Sciatic nerve (tissue), 2 donors: ENCODE measurements around the gene PACS2. TPM values are rescaled to one million over a fixed set of nuclear protein-coding genes. Genes with fewer than 3 reads are reported as not detected.
A peak's percentile ranks its signal among the peaks of the same experiment; 100 is the strongest.

Experiments used
- ATAC-seq: fragments of 200-7000 bp; cut with Tn5 transposase; one replicate; pipeline ENCODE4 v1.9.1; 2020; ENCODE audit warnings: mild to moderate bottlenecking, moderate library complexity
- DNase-seq: peaks from one replicate; pipeline ENCODE4 v3.0.0-alpha.2; 2020; ENCODE audit warnings: low spot score
- intact Hi-C: fragments of 100-400 bp; cut with DNase I; formaldehyde crosslinking; loops from one replicate; pipeline ENCODE4 v1.14.2; 2022
- total RNA-seq: library from RNA; stranded (reverse); fragmentation: NEBNext Ultra II Directional; extraction: Animal tissue kit (Norgen Biotek cat#: 25700); gene quantifications from one replicate; pipeline ENCODE4 v1.2.1, GENCODE V29; 2021
- donor health status: DM: no; HTN: no; CAD: no.
- donor health status: DM: no; HTN: no; CAD: no.

Gene PACS2
- total RNA-seq, 1 donor from 2014 or later: 152 TPM

GRCh38 chr14:105388110-105388951, 73.8 kb downstream of the PACS2 start:
- ATAC-seq (peak; percentile 18), DNase-seq (no peak)
- intact Hi-C loops: no loop called here

- DNase-seq (no peak), ATAC-seq (no peak)
- intact Hi-C loops: no loop called here
These were observed 74.4 kb downstream of the PACS2 start for GRCh38 chr14:105388976-105389375.

GRCh38 chr14:105389534-105389933, 75.0 kb downstream of the PACS2 start:
- intact Hi-C loops: no loop called here
- ATAC-seq: peak; percentile 11
- DNase-seq: no peak

GRCh38 chr14:105389976-105390848, 75.7 kb downstream of the PACS2 start:
- ATAC-seq: peak; percentile 34
- DNase-seq: no peak
- intact Hi-C loops: no loop called here

GRCh38 chr14:105390849-105391500, 76.4 kb downstream of the PACS2 start:
- intact Hi-C loops: no loop called here
- DNase-seq: no peak
- no peak for ATAC-seq

- DNase-seq: no peak
- no peak for ATAC-seq
- intact Hi-C loops: no loop called here
These were observed 77.0 kb downstream of the PACS2 start for GRCh38 chr14:105391541-105391940.

GRCh38 chr14:105392131-105393090, 77.9 kb downstream of the PACS2 start:
- DNase-seq (peak; percentile 55), ATAC-seq (no peak)
- intact Hi-C loops: no loop called here

- DNase-seq (peak; percentile 51), ATAC-seq (no peak)
- intact Hi-C loops: no loop called here
These were observed 78.6 kb downstream of the PACS2 start for GRCh38 chr14:105393151-105393550.

GRCh38 chr14:105394714-105395537, 80.4 kb downstream of the PACS2 start:
- peak; percentile 50 for DNase-seq
- ATAC-seq: no peak
- intact Hi-C loops: no loop called here

- intact Hi-C loops: no loop called here
- ATAC-seq (no peak), DNase-seq (peak; percentile 54)
These were observed 80.9 kb downstream of the PACS2 start for GRCh38 chr14:105395538-105395854.

- intact Hi-C loops: no loop called here
- DNase-seq (peak; percentile 57), ATAC-seq (peak; percentile 4)
These were observed 82.9 kb downstream of the PACS2 start for GRCh38 chr14:105397350-105397931.

- ATAC-seq (peak; percentile 94), DNase-seq (peak; percentile 97)
- intact Hi-C loops: no loop called here
These were observed 83.6 kb downstream of the PACS2 start, which contains the start of gene TEX22 for GRCh38 chr14:105398044-105398725. TEX22 (plus strand) TSS chr14:105398538; CDS start chr14:105399341, 803 bp downstream.

- ATAC-seq (peak; percentile 36), DNase-seq (no peak)
- intact Hi-C loops: no loop called here
These were observed 84.3 kb downstream of the PACS2 start for GRCh38 chr14:105398726-105399465.

GRCh38 chr14:105399466-105399775, 84.9 kb downstream of the PACS2 start:
- DNase-seq (no peak), ATAC-seq (no peak)
- intact Hi-C loops: no loop called here

GRCh38 chr14:105400016-105400415, 85.5 kb downstream of the PACS2 start:
- intact Hi-C loops: no loop called here
- ATAC-seq: no peak
- DNase-seq: no peak

- intact Hi-C loops: no loop called here
- no peak for ATAC-seq
- no peak for DNase-seq
These were observed 87.2 kb downstream of the PACS2 start for GRCh38 chr14:105401699-105402098.
